Left forelimb (tissue), 1 donor: ENCODE data around the gene FUS.
"Not testable (repeated sequence)": the region's sequence is repeated elsewhere in the genome, so short reads cannot be mapped to it uniquely, and the experiment has no call there.

Experiments
- DNase-seq: peaks from one replicate; pipeline ENCODE4 v3.0.0-alpha.2; 2018; ENCODE audit warnings: low spot score

Gene FUS

DNA sequence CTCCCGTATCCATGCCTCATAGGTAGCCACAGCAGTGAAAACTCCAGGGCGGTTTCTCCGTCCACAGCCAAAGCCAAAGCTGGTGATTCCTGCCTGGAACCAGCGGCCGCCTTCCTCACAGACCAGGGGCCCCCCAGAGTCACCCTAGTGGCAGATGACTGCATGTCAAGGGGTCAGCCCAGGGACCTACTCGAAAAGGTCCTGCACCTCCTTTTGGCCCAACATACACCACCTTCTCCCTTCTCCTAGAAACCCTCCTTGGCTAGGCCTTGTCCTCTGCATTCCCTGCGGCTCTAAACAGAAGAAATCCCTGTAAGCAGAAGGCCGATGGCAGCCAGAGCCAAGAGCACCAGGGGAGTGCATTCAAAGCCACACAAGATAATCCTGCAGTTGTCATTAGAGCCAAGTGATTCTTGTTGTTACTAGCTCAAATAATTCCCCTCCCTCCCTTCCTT is 36.2 kb upstream of the FUS start:
- DNase-seq, result no peak

DNA sequence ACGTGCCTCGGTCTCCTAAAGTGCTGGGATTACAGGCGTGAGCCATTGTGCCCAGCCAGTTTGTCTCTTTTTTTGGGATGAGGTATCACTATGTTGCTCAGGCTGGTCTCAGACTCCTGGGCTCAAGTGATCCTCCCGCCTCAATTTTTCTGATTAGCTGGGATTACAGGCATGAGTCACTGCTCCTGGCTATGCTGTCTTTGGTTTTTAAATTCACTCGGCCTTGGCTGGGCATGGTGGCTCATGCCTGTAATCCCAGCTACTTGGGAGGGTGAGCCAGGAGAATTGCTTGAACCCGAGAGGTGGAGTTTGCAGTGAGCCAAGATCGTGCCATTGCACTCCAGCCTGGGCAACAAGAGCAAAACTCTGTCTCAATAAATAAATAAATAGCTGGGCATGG is 35.5 kb upstream of the FUS start:
- DNase-seq, result not testable (repeated sequence)

DNA sequence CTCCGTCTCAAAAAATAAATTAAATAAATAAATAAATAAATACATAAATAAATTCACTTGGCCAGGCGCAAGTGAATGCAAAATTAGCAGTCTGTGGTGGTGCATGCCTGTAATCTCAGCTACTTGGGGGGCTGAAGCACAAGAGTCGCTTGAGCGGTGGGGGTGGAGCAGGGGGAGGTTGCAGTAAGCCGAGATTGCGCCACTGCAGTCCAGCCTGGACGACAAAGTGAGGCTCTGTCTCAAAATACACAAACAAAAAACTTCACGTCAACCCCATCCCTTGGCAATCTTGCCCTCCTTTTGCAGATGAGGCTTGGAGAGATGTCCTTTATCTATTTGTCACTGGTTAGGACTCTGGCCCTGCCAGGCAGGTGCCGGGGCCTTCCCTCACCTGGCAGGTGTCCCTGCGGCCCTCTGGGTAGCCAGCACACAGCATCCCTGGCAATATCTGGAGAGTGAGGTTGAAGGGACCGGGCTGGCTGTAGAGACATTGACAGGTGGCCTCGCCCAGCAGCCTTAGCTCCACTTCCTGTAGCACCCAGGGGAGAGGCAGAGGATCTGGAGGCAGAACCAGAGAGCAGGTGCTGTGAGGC is 34.4 kb upstream of the FUS start:
- no peak for DNase-seq

DNA sequence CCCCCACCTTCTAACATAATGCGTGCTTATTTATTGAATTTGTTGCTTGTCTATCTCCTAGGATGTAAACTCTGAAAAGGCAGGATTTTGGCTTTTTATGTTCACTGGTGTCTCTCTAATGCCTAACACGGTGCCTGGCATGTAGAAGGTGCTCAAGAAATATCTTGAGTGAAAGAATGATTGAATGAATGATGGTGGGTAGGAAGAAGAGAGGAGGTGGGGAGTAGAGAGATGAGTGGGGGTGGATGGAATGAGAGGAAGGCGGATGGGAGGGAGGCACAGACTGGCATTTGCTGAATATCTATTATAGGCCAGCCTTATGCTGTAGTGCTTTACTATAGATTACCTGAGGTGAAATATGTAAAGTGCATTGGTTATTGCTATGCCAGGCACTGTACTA is 32.4 kb upstream of the FUS start:
- no peak for DNase-seq

DNA sequence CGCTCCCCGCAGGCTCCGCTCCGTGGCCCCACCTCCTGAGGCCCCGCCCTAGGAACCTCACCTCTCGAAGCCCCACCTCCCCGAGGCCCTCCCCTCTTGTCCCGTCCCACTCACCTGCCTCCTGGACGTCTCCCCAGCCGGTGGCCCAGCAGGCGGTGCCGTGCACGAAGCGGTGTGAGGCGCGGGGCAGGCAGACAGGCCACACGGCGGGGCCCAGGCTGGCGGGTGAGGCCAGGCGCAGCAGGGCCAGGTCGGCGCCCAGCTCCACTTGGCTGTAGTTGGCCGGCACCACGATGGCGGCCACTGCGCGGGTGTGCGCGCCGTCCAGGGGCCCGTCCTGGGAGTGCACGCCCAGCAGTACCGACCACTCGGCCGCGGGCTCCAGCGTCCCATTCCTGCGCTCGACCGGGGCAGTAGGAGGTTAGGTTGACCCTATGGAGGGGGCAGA is 31.6 kb upstream of the FUS start:
- DNase-seq, result no peak

DNA sequence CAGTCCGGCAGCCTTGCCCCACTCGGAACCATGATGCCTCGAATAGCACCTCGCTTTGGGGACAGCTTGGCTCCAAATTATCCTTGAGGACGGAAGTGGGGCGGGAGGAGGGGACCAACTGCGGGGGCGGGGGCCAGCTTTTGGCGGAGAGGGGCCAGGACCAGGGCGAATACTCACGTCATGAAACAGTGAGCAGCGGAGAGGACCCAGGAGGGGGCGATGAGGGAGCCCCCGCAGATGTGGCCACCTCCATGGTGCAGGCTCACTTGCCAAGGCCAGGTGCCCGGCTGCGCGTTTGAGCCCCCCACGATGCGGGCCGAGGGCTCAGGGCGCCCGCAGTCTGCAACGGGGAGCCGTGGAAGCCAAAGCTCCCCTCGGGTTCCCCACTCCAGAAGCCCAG is 31.0 kb upstream of the FUS start:
- no peak for DNase-seq

DNA sequence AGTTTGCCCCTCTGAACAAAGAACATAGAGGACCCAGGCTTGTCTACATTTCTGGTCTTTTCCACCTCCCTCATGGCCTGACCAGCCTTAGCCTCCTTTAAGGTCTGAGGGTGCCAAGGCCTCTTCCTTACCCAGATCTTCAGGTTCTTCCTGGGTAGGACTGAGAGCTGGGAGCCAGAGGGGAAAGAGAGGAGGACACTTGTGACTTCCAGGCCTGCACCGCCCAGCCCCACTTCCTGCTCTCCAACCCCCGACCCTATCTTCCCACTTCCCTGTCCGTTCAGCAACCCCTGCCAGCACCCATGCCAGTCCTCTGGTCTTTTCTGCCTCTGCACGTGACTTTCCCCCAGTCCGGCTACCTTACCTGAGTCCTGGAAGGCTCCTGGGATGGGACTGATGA is 30.6 kb upstream of the FUS start:
- no peak for DNase-seq

DNA sequence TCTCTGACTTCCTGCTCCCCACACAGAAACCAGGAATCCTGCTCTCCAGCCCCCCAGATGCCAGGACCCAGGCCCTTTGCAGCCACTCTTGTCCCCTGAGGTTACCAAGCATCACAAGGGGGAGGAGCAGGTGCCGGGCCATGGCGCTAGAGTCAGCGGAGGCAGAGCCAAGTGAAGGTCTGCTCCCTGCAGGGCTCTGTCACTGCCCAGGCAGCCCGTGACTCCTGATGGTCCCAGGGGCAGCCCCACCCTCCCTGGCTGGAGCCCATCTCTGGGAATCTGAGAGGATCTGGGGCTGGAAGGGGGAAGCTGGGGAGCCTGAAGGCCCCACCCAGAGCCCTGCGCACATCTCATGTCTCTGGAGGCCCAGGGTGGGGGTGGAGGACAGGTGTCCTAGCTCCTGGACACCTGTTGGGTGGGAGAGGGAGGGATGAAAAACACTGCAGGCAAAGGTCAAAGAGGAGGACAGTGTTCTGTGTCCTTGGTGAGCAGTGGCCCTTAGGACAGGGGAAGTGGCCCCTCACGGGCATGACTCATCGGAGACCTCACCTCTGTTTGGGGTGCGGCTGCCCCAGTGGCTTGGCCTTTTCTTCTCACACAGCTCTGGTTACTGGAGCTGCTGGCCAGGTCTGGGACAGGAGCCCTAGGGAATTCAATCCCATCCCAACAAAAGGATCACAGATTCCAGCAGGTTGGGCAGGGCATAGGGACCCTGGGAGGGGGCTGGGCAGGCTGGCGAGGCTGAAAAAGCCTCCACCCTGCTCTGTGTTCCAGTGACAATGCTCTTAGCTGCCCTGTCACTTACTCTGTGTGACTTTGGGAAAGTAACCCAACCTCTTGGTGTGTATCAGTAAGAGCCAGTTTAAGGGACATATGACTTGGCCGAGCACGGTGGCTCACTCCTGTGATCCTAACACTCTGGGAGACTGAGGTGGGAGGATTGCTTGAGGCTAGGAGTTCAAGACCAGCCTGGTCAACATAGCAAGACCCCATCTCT is 29.7 kb upstream of the FUS start, which contains the start of gene PRSS36:
PRSS36 (minus strand) TSS at position 173 of the 997 bp plus-strand sequence; CDS start at position 142, 31 bp downstream.
- no peak for DNase-seq

DNA sequence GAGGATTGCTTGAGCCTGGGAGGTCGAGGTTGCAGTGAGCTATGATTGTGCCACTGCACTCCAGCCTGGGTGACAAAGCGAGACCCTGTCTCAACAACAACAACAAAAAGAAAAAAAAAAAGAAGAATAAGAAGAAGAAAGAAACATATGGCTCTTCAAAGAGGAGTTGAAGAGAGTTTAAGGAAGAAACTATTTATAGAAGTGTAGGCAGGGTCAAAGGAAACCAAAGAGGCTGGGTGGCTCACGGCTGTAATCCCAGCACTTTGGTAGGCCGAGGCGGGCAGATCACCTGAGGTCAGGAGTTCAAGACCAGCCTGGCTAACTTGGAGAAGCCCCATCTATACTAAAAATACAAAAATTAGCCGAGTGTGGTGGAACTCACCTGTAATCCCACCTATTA is 29.0 kb upstream of the FUS start:
- DNase-seq, result not testable (repeated sequence)

DNA sequence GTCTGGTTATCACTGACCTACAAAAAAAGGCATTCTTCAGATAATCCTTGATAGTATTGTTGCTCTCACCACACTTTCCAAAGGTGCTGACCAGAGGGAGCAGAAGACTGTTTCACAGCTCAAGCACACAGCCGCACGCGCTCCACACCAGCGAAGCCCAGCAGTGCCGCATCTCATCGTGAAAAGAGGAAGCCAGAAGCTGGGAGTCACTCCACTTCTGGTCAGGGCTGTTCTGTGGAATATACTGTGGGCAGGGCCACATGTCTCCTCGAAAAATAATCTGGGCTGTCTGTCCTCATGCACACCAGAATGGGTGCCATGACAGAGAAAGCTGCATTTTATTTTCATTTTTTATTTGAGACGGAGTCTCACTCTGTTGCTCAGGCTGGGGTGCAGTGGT is 22.8 kb upstream of the FUS start:
- no peak for DNase-seq

DNA sequence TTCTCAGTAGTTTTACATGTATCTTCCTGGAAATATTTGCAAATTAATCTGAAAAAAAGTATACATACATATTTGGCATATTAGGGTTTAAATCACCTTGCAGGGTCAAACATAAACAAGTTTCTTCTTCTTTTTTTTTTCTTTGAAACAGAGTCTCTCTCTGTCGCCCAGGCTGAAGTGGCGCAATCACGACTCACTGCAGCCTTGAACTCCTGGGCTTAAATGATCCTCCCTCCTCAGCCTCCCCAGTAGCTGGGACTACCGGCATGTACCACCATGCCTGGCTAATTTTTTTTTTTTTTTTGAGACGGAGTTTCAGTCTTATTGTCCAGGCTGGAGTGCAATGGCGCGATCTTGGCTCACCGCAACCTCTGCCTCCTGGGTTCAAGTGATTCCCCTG is 12.6 kb upstream of the FUS start:
- no peak for DNase-seq

DNA sequence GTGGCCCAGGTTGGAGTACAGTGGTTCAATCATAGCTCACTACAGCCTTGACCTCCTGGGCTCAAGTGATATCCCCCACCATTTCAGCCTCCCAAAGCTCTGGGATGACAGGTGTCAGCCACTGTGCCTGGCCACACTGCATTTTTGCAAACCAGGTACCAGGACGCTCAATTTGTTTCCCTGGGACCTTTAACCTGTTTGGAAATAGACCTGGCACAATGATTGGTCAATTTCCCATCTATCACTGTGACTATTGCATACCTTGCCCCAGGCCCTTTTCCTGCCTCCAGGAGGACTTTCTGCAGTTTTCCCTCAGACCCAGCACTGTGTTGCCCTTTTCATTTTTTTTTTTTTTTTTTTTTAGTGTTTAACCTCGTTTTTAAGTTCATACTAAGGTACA is 11.1 kb upstream of the FUS start:
- no peak for DNase-seq

DNA sequence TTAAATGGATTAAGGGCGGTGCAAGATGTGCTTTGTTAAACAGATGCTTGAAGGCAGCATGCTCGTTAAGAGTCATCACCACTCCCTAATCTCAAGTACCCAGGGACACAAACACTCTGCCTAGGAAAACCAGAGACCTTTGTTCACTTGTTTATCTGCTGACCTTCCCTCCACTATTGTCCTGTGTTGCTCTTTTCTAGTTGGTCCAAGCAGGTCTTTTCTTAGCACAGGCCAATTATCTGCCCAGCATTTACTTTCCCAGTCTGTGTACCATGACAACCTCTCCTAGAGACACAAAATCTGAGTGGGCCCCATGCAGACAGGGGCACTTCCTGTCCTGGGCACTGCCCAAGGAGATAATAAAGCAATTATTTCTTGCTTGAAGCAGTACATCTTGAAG is 9.9 kb upstream of the FUS start:
- DNase-seq, result not testable (repeated sequence)

DNA sequence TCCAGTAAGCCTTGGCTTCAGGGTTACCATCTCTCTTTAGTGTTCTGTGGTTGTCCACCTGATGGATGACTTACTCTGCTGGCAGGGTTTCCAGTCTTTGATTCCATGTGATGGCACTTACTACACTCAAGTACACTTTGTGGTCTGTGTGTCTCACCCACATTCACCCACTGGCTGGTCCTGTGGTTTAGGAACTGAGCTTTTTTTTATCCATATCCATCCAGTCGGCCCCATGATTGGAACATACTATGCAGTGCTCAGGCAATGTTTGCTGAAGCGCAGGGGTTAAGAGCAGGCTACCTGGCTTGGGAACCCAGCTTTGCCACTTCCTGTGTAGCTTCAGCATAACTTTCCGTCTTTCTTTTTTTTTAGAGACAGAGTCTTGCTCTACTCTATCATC is 2.8 kb upstream of the FUS start:
- no peak for DNase-seq

DNA sequence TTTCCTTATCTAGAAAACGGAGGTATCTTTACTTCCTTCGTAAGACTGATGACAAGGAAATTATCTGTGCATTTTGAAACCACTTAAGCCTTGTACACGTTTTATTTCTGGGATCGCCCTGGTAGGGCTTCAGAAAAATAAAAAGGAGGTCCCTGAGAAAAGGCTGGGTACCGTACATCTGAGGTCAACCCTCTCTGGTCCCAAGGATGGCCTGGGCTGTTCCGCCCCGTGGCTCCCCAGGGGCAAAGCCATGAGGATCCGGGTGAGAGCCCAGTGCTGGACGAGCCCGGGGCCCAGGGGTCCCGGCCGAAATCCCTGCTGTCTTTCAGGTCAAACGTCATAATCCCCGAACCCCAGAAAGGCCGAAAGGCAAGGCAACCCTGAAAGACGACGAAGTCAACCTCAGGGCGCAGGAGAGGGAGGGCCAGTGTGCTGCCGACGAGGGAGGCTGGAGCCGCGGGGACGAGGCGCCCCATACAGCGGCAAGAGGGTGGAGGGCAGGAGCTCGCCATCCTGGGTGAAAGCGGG is 656 bp upstream of the FUS start:
- no peak for DNase-seq

DNA sequence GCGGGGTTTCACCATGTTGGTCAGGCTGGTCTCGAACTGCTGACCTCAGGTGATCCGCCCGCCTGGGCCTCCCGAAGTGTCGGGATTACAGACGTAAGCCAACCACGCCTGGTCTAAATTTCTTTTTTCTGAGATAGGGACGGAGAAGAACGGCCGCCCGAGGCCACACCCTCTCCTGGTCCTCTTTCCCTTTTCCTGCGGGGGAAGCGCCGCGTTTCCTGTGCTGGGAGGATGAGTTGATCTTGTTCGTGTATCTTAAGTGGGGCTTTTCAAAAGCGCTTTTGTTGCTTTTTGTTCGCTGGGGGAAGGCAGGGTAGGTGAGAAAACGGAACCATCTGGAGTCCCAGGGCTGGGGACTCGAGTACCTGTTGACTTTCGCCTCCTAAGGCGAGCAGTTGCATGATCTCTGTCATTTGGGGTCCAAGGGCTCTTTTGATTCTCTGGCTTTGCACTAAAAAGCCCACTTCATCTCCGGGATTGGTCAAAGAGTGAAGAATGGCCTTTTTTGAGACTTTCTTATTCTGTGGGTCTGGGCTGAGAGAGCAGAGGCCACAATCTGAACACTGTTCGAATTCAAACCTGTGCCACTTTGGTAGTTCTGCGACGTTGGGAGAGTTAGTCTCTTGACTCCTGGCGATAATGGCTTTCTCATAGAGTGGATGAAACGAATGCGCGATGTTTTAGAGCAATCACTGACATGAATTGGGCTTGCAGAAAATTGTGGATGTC is 1.3 kb downstream of the FUS start:
- DNase-seq, result no peak

DNA sequence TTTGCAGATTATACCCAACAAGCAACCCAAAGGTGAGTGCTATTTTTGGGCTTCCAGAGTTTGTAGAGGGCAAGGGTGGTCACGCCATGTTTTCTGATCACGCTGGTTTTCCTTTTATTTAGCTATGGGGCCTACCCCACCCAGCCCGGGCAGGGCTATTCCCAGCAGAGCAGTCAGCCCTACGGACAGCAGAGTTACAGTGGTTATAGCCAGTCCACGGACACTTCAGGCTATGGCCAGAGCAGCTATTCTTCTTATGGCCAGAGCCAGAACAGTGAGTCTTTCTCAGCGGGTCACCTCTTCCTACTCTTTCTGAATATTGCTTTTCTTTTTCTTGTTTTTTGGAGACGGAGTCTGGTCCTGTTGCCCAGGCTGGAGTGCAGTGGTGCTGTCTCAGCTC is 2.5 kb downstream of the FUS start:
- no peak for DNase-seq

DNA sequence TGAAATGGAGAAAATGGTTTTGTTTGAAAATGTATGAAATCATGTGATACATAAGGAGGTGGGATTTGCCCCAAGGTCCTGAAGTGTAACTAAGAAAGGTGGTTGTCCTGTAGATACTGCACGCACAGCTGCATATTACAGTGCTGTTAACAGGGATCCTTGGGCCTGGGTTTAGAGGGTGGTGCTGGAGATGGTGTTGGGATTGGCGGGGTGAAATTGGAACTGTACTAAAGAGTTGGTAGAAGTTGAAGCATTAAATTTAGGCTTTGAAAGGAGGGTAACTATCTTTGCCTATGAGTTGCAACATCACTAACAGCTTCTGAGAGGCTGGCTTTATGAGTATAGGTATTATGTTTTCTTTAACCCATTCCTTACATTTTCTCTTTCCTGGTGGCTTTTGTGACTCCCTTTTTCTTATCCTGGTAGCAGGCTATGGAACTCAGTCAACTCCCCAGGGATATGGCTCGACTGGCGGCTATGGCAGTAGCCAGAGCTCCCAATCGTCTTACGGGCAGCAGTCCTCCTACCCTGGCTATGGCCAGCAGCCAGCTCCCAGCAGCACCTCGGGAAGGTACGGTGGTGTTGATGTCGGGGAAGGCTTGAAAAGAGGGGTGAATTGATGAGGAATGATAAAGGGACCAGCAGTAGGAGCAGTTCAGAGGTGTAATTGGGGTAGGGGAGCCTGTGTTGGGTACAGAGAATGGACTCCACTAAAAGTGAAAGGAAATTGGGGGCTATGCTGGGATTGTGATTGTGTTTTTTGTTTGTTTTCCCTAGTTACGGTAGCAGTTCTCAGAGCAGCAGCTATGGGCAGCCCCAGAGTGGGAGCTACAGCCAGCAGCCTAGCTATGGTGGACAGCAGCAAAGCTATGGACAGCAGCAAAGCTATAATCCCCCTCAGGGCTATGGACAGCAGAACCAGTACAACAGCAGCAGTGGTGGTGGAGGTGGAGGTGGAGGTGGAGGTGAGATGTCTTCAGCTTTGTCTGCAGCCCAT is 3.8 kb downstream of the FUS start:
- DNase-seq, result no peak

DNA sequence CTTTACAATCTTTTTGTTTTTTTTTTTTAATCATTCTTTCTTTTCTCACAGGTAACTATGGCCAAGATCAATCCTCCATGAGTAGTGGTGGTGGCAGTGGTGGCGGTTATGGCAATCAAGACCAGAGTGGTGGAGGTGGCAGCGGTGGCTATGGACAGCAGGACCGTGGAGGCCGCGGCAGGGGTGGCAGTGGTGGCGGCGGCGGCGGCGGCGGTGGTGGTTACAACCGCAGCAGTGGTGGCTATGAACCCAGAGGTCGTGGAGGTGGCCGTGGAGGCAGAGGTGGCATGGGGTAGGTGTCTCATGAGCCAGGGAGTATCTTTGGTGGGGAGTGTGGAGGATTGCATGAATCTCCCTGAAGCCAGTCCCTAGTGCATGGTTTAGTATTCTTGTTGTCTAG is 4.9 kb downstream of the FUS start:
- no peak for DNase-seq

DNA sequence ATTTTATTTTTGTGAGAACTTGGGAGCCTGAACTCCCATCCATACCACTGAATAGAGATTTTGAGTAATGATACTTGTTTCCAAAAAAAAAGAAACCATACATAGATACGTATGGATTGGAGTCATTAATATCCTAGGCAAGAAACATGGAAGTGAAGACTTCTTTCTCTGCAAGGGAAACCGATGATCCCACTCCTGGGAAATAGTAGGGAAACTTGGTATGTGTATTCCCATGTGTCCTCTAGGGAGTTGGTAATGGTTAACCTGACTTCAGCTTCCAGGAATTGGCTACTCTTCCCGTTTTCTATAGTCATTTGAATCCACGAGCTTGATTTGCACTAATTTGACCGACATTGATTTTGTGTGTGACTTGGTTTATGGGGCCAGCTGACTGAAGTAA is 5.4 kb downstream of the FUS start:
- DNase-seq, result no peak

DNA sequence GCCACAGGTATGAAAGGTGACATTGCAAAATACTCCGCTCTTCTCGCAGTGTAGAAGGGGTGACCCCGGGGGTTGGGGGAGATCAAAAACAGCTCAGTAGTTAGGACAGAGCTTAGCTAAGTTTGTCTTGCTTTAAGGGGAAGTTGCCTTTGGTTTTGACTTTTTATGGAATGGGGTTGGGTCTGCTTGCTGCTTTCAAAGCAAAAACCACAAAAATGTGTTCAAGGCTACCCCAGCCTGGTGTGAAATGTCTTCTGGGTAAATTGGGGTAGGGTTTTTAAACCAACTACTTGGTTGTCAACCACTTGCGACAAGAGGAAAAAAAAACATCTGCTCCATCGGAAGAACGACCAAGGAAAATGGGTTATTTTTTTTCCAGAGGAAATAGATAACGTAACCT is 6.2 kb downstream of the FUS start:
- no peak for DNase-seq
